ENCODE results near the gene ATRNL1.

- TF ChIP-seq EZH2phosphoT487 (IDR thresholded peaks at IDR 0.05; ENCODE audit: borderline replicate concordance, low read depth) (no peak), FOXM1 (IDR thresholded peaks at IDR 0.05; ENCODE audit: low read depth) (no peak), CTCF (IDR thresholded peaks at IDR 0.05) (no peak), SIN3A (IDR thresholded peaks at IDR 0.05; ENCODE audit: borderline replicate concordance, low read depth, low read length) (no peak), MXI1 (IDR thresholded peaks at IDR 0.05; ENCODE audit: low read depth, low read length) (no peak)
Observed at GRCh38 chr10:115092258-115092554, 959 bp upstream of the ATRNL1 start.
